Neural cell (in vitro differentiated cells): ENCODE results near the gene ETV6. TPM values are rescaled to one million over a fixed set of nuclear protein-coding genes. Genes with fewer than 3 reads are reported as not detected.

Source experiments
- H2AFZ ChIP-seq: fragments of 200-600, 300-800 bp; sonication (generic), shearing (Covaris generic); 2 replicates; pipeline ENCODE4 v1.6.0; 2014; ENCODE audit warnings: low read depth, mild to moderate bottlenecking, antibody characterized with exemption, low read length, moderate library complexity
- H3F3A ChIP-seq: fragments of 200-600 bp; shearing (Covaris generic); 2 replicates; pipeline ENCODE4 v1.6.1; 2016; ENCODE audit warnings: mild to moderate bottlenecking, moderate library complexity, mixed read lengths, antibody characterized with exemption, low read length; ENCODE audit not compliant: insufficient read depth, poor library complexity, severe bottlenecking
- H3K27ac ChIP-seq: fragments of 200-600, 300-800 bp; sonication (generic), shearing (Covaris generic); 2 replicates; pipeline ENCODE4 v1.5.1; 2014; ENCODE audit warnings: mild to moderate bottlenecking, low read length, moderate library complexity
- H3K27me3 ChIP-seq: fragments of 300-800, 200-600 bp; sonication (generic), shearing (Covaris generic); 2 replicates; pipeline ENCODE4 v1.6.0; 2014; ENCODE audit warnings: mild to moderate bottlenecking, low read depth, low read length, moderate library complexity; ENCODE audit not compliant: insufficient read depth
- H3K36me3 ChIP-seq: fragments of 300-800, 200-600 bp; sonication (generic), shearing (Covaris generic); 2 replicates; pipeline ENCODE4 v1.5.1; 2014; ENCODE audit warnings: mild to moderate bottlenecking, antibody characterized with exemption, low read length, moderate library complexity; ENCODE audit not compliant: insufficient read depth
- H3K4me2 ChIP-seq: fragments of 300-800, 200-600 bp; sonication (generic), shearing (Covaris generic); 2 replicates; pipeline ENCODE4 v1.6.0; 2014; ENCODE audit warnings: mild to moderate bottlenecking, low read length
- H3K4me3 ChIP-seq: fragments of 300-800, 200-600 bp; sonication (generic), shearing (Covaris generic); 2 replicates; pipeline ENCODE4 v1.5.1; 2014; ENCODE audit warnings: mild to moderate bottlenecking, low read length, moderate library complexity
- H3K79me2 ChIP-seq: fragments of 200-600 bp; shearing (Covaris generic); replicated peaks from 2 replicates; pipeline ENCODE4 v1.6.0; 2014; ENCODE audit warnings: mild to moderate bottlenecking, low read length, moderate library complexity; ENCODE audit not compliant: insufficient read depth
- H3K9ac ChIP-seq: fragments of 300-800, 200-600 bp; sonication (generic), shearing (Covaris generic); 2 replicates; pipeline ENCODE4 v1.6.1; 2016; ENCODE audit warnings: mild to moderate bottlenecking, low read length, mixed read lengths
- H3K9me2 ChIP-seq: fragments of 200-600 bp; shearing (Covaris generic); 2 replicates; pipeline ENCODE4 v1.6.1; 2016; ENCODE audit warnings: mild to moderate bottlenecking, low read length, mixed read lengths; ENCODE audit not compliant: insufficient read depth
- H3K9me3 ChIP-seq: fragments of 200-600, 300-800 bp; sonication (generic), shearing (Covaris generic); 2 replicates; pipeline ENCODE4 v1.6.1; 2016; ENCODE audit warnings: mild to moderate bottlenecking, mixed run types, low read length, moderate library complexity, mixed read lengths
- H4K20me1 ChIP-seq: fragments of 200-600 bp; shearing (Covaris generic); 2 replicates; pipeline ENCODE4 v1.6.1; 2016; ENCODE audit warnings: mild to moderate bottlenecking, mixed run types; ENCODE audit not compliant: insufficient read depth
- CTCF ChIP-seq: fragments of 450-650 bp; IDR thresholded peaks from 2 replicates; pipeline ENCODE4 v1.5.1; 2014; ENCODE audit warnings: antibody characterized with exemption, mild to moderate bottlenecking, moderate library complexity; ENCODE audit not compliant: poor library complexity, severe bottlenecking
- EP300 ChIP-seq: fragments of 450-650 bp; conservative IDR thresholded peaks from 2 replicates; pipeline ENCODE4 v1.6.1; 2014; ENCODE audit warnings: antibody characterized with exemption, mild to moderate bottlenecking, moderate library complexity; ENCODE audit not compliant: poor library complexity, severe bottlenecking
- EZH2 ChIP-seq: fragments of 200-600, 300-800 bp; shearing (Covaris generic), sonication (generic); IDR thresholded peaks from 2 replicates; pipeline ENCODE4 v1.6.1; 2014; ENCODE audit warnings: antibody characterized with exemption, low read length, borderline replicate concordance, mild to moderate bottlenecking; ENCODE audit not compliant: insufficient read depth, poor library complexity, severe bottlenecking
- MXI1 ChIP-seq: fragments of 450-650 bp; conservative IDR thresholded peaks from 2 replicates; pipeline ENCODE4 v1.6.1; 2014; ENCODE audit warnings: antibody characterized with exemption, mild to moderate bottlenecking; ENCODE audit not compliant: poor library complexity, severe bottlenecking
- POLR2AphosphoS5 ChIP-seq: IDR thresholded peaks from 2 replicates; pipeline ENCODE4 v1.6.1; 2012
- RAD21 ChIP-seq: fragments of 450-650 bp; conservative IDR thresholded peaks from 2 replicates; pipeline ENCODE4 v1.6.1; 2014; ENCODE audit warnings: antibody characterized with exemption, mild to moderate bottlenecking, moderate library complexity
- REST ChIP-seq: IDR thresholded peaks from 2 replicates; pipeline ENCODE4 v1.6.1; 2012; ENCODE audit warnings: borderline replicate concordance
- SMC3 ChIP-seq: fragments of 450-650 bp; conservative IDR thresholded peaks from 2 replicates; pipeline ENCODE4 v1.6.1; 2014; ENCODE audit warnings: antibody characterized with exemption, mild to moderate bottlenecking, moderate library complexity; ENCODE audit not compliant: poor library complexity
- TAF1 ChIP-seq: IDR thresholded peaks from 2 replicates; pipeline ENCODE4 v1.6.1; 2012; ENCODE audit warnings: low read depth
- polyA plus RNA-seq: library from polyadenylated mRNA; depleted of rRNA; stranded (reverse); fragments of >200 nt; gene quantifications from 2 replicates; pipeline ENCODE4 v1.2.3, GENCODE V29; 2014

Gene ETV6
- polyA plus RNA-seq, 1 donor from 2014 or later, result 1.6 TPM

GRCh38 chr12:11939223-11939622 lies 289.7 kb downstream of the ETV6 start:
- Histone ChIP-seq H3K9me2 (no peaks in the 10 kb centered on the region), H3K4me3 (no peak overlapping the region), H3K36me3 (no peaks in the 10 kb centered on the region), H4K20me1 (no peaks in the 10 kb centered on the region), H2AFZ (no peak overlapping the region), H3K9ac (no peak overlapping the region), H3K27me3 (no peaks in the 10 kb centered on the region), H3K27ac (no peak overlapping the region), H3K9me3 (no peaks in the 10 kb centered on the region), H3K79me2 (no peaks in the 10 kb centered on the region), H3K4me2 (no peak overlapping the region), H3F3A (no peaks in the 10 kb centered on the region)
- TF ChIP-seq REST (no peak), POLR2AphosphoS5 (no peak), TAF1 (no peak), CTCF (no peak), SMC3 (no peak), MXI1 (no peak), EZH2 (no peak), RAD21 (no peak), EP300 (no peak)

- TF ChIP-seq CTCF (no peak), RAD21 (no peak), TAF1 (no peak), MXI1 (no peak), EP300 (no peak), REST (no peak), EZH2 (no peak), POLR2AphosphoS5 (no peak), SMC3 (no peak)
- no peaks in the 10 kb centered on the region for H4K20me1 ChIP-seq
- H3K4me2 ChIP-seq, result no peak overlapping the region
- H3K27me3 ChIP-seq, result no peaks in the 10 kb centered on the region
- no peak overlapping the region for H3K9ac ChIP-seq
- H2AFZ ChIP-seq, result no peak overlapping the region
- no peaks in the 10 kb centered on the region for H3F3A ChIP-seq
- no peak overlapping the region for H3K4me3 ChIP-seq
- H3K27ac ChIP-seq, result no peak overlapping the region
- no peaks in the 10 kb centered on the region for H3K9me2 ChIP-seq
- H3K36me3 ChIP-seq, result no peaks in the 10 kb centered on the region
- no peaks in the 10 kb centered on the region for H3K9me3 ChIP-seq
- no peaks in the 10 kb centered on the region for H3K79me2 ChIP-seq
Measured at GRCh38 chr12:11941606-11942337, 292.3 kb downstream of the ETV6 start.
